Activated CD4-positive, alpha-beta T cell treated with anti-CD3 and anti-CD28 coated beads, Interleukin-2, amount 10 ng/mL, durations not matched to agents 7 days and 5 days (primary cell): Measurements from ENCODE around the gene BANP. TPM values are rescaled to one million over a fixed set of nuclear protein-coding genes. Genes with fewer than 3 reads are reported as not detected.
"Not testable (repeated sequence)": the region's sequence is repeated elsewhere in the genome, so short reads cannot be mapped to it uniquely, and the experiment has no call there.

Experiments used
- CTCF ChIA-PET: fragments of 350-600 bp; sonication (Branson Sonifier 250); formaldehyde crosslinking; loops from one replicate; lab custom pipeline; 2021; ENCODE audit warnings: antibody characterized with exemption; lab: Charles Lee
- POLR2A ChIA-PET: fragments of 350-600 bp; sonication (Branson Sonifier 250); formaldehyde crosslinking; loops from one replicate; lab custom pipeline; 2021; ENCODE audit warnings: antibody characterized with exemption; lab: Charles Lee
- DNase-seq: peaks from one replicate; pipeline ENCODE4 v3.0.0-alpha.2; 2020
- H3K27ac Mint-ChIP-seq: one replicate; pipeline ENCODE4 v1.8.0; 2021; ENCODE audit warnings: mild to moderate bottlenecking, moderate library complexity, mixed read lengths
- H3K27me3 Mint-ChIP-seq: one replicate; pipeline ENCODE4 v1.8.0; 2021; ENCODE audit warnings: mixed read lengths
- H3K36me3 Mint-ChIP-seq: one replicate; pipeline ENCODE4 v1.8.0; 2021; ENCODE audit warnings: low read depth, mixed read lengths
- H3K4me1 Mint-ChIP-seq: one replicate; pipeline ENCODE4 v1.8.0; 2021; ENCODE audit warnings: mixed read lengths
- H3K4me3 Mint-ChIP-seq: one replicate; pipeline ENCODE4 v1.8.0; 2021; ENCODE audit warnings: mild to moderate bottlenecking, moderate library complexity, mixed read lengths
- H3K9me3 Mint-ChIP-seq: one replicate; pipeline ENCODE4 v1.8.0; 2021; ENCODE audit warnings: mixed read lengths
- total RNA-seq, 2 experiments: library from RNA; stranded (reverse); gene quantifications; one replicate each; pipeline ENCODE4 v1.2.3, GENCODE V29; 2021

The BANP gene
- total RNA-seq, 2 experiments from 2014 or later, result 43.2 to 45.5 TPM

GRCh38 chr16:87932475-87933139 is 18.6 kb upstream of the BANP start:
- H3K9me3 Mint-ChIP-seq, H3K27ac Mint-ChIP-seq, H3K27me3 Mint-ChIP-seq, DNase-seq, CTCF ChIA-PET, H3K36me3 Mint-ChIP-seq, POLR2A ChIA-PET, H3K4me3 Mint-ChIP-seq, H3K4me1 Mint-ChIP-seq: not testable (repeated sequence)

GRCh38 chr16:87933140-87933495 is 18.1 kb upstream of the BANP start:
- Mint-ChIP-seq H3K9me3 (no peaks in the 10 kb centered on the region), H3K27me3 (peaks cover 2% of the 10 kb centered on the region), H3K27ac (no peak overlapping the region), H3K36me3 (no peaks in the 10 kb centered on the region), H3K4me1 (no peaks in the 10 kb centered on the region), H3K4me3 (no peak overlapping the region)
- ChIA-PET CTCF (no interaction called here), POLR2A (no interaction called here)
- DNase-seq, result no peak

GRCh38 chr16:87934752-87935425 is 16.3 kb upstream of the BANP start:
- DNase-seq, H3K27ac Mint-ChIP-seq, CTCF ChIA-PET, H3K9me3 Mint-ChIP-seq, H3K27me3 Mint-ChIP-seq, H3K36me3 Mint-ChIP-seq, POLR2A ChIA-PET, H3K4me3 Mint-ChIP-seq, H3K4me1 Mint-ChIP-seq: not testable (repeated sequence)

- H3K4me1 Mint-ChIP-seq, H3K27me3 Mint-ChIP-seq, H3K4me3 Mint-ChIP-seq, POLR2A ChIA-PET, H3K27ac Mint-ChIP-seq, H3K9me3 Mint-ChIP-seq, H3K36me3 Mint-ChIP-seq, DNase-seq: not testable (repeated sequence)
- CTCF ChIA-PET, result interaction anchor here (0.6 to 0.7 kb wide), 2 partner anchors 26 to 638 kb away, joined by 4 read pairs; no protein-coding TSS in a partner anchor
Observed at GRCh38 chr16:87936016-87936374, 15.2 kb upstream of the BANP start.

- no peaks in the 10 kb centered on the region for H3K36me3 Mint-ChIP-seq
- no peak within 1 kb of the TSS for H3K4me3 Mint-ChIP-seq
- ChIA-PET POLR2A (no interaction called here), CTCF (interaction anchor here (0.6 to 0.7 kb wide), 2 partner anchors 27 to 638 kb away, joined by 4 read pairs; no protein-coding TSS in a partner anchor)
- H3K27ac Mint-ChIP-seq, result no peak within 1 kb of the TSS
- H3K4me1 Mint-ChIP-seq, result no peaks in the 10 kb centered on the region
- peaks cover 4% of the 10 kb centered on the region for H3K27me3 Mint-ChIP-seq
- DNase-seq, result no peak
- peaks cover 4% of the 10 kb centered on the region for H3K9me3 Mint-ChIP-seq
Observed at GRCh38 chr16:87936375-87937230, 14.6 kb upstream of the BANP start, which contains the start of gene CA5A. TSS of gene CA5A (minus strand) at chr16:87936529. CDS start at chr16:87936450, 79 bp downstream.

- H3K9me3 Mint-ChIP-seq, H3K4me3 Mint-ChIP-seq, H3K27me3 Mint-ChIP-seq, H3K36me3 Mint-ChIP-seq, POLR2A ChIA-PET, H3K4me1 Mint-ChIP-seq, H3K27ac Mint-ChIP-seq, CTCF ChIA-PET, DNase-seq: not testable (repeated sequence)
Observed at GRCh38 chr16:87937231-87937542, 14.0 kb upstream of the BANP start.

GRCh38 chr16:87938412-87938949 is 12.8 kb upstream of the BANP start:
- H3K4me3 Mint-ChIP-seq, result no peak overlapping the region
- peaks cover 4% of the 10 kb centered on the region for H3K9me3 Mint-ChIP-seq
- H3K4me1 Mint-ChIP-seq, result no peaks in the 10 kb centered on the region
- H3K27ac Mint-ChIP-seq, result no peak overlapping the region
- H3K27me3 Mint-ChIP-seq, result peaks cover 4% of the 10 kb centered on the region
- CTCF ChIA-PET, result no interaction called here
- POLR2A ChIA-PET, result no interaction called here
- H3K36me3 Mint-ChIP-seq, result no peaks in the 10 kb centered on the region
- DNase-seq, result no peak

GRCh38 chr16:87939562-87940423 is 11.4 kb upstream of the BANP start:
- Mint-ChIP-seq H3K36me3 (no peaks in the 10 kb centered on the region), H3K4me1 (no peaks in the 10 kb centered on the region), H3K27me3 (peaks cover 6% of the 10 kb centered on the region), H3K9me3 (peaks cover 4% of the 10 kb centered on the region), H3K27ac (no peak overlapping the region), H3K4me3 (no peak overlapping the region)
- ChIA-PET CTCF (interaction anchor here (0.5 to 1.1 kb wide), 2 partner anchors 24 to 498 kb away, joined by 3 to 4 read pairs; no protein-coding TSS in a partner anchor), POLR2A (no interaction called here)
- no peak for DNase-seq

- Mint-ChIP-seq H3K27ac (no peak overlapping the region), H3K9me3 (peaks cover 5% of the 10 kb centered on the region), H3K36me3 (no peaks in the 10 kb centered on the region), H3K4me1 (peaks cover 8% of the 10 kb centered on the region), H3K27me3 (peaks cover 4% of the 10 kb centered on the region), H3K4me3 (no peak overlapping the region)
- POLR2A ChIA-PET, result no interaction called here
- DNase-seq, result no peak
- CTCF ChIA-PET, result no interaction called here
Observed at GRCh38 chr16:87942680-87943079, 8.6 kb upstream of the BANP start.

GRCh38 chr16:87945351-87946042 is 5.7 kb upstream of the BANP start:
- no peaks in the 10 kb centered on the region for H3K36me3 Mint-ChIP-seq
- ChIA-PET CTCF (no interaction called here), POLR2A (no interaction called here)
- DNase-seq, result no peak
- no peak overlapping the region for H3K4me3 Mint-ChIP-seq
- peaks cover 2% of the 10 kb centered on the region for H3K9me3 Mint-ChIP-seq
- H3K4me1 Mint-ChIP-seq, result peaks cover 32% of the 10 kb centered on the region
- H3K27ac Mint-ChIP-seq, result no peak overlapping the region
- peaks cover 2% of the 10 kb centered on the region for H3K27me3 Mint-ChIP-seq

GRCh38 chr16:87946596-87947347 is 4.5 kb upstream of the BANP start:
- Mint-ChIP-seq H3K4me3 (no peak overlapping the region), H3K9me3 (peaks cover 2% of the 10 kb centered on the region), H3K4me1 (peaks cover 35% of the 10 kb centered on the region), H3K36me3 (no peaks in the 10 kb centered on the region), H3K27ac (peak overlapping the region; percentile 97), H3K27me3 (peaks cover 2% of the 10 kb centered on the region)
- ChIA-PET CTCF (no interaction called here), POLR2A (no interaction called here)
- no peak for DNase-seq
